Parathyroid adenoma (tissue), 2 donors: Measurements from ENCODE around the gene BLOC1S3.

Experiments used
- H2AFZ ChIP-seq: fragments of 300-600 bp; sonication (generic); one replicate; pipeline ENCODE4 v1.7.0; 2017; ENCODE audit warnings: antibody characterized with exemption, mild to moderate bottlenecking
- H3K27ac ChIP-seq: fragments of 300-600 bp; sonication (generic); one replicate; pipeline ENCODE4 v1.7.0; 2017
- H3K27me3 ChIP-seq: fragments of 300-600 bp; sonication (generic); one replicate; pipeline ENCODE4 v1.7.0; 2017; ENCODE audit warnings: low read length; ENCODE audit not compliant: control insufficient read depth, insufficient read depth
- H3K36me3 ChIP-seq: fragments of 300-600 bp; sonication (generic); one replicate; pipeline ENCODE4 v1.7.0; 2017; ENCODE audit warnings: low read length; ENCODE audit not compliant: control insufficient read depth, insufficient read depth
- H3K4me1 ChIP-seq: fragments of 300-600 bp; sonication (generic); one replicate; pipeline ENCODE4 v1.7.0; 2017; ENCODE audit warnings: control low read depth
- H3K4me2 ChIP-seq: fragments of 300-600 bp; sonication (generic); one replicate; pipeline ENCODE4 v1.7.0; 2017; ENCODE audit warnings: low read length
- H3K4me3 ChIP-seq: fragments of 300-600 bp; sonication (generic); one replicate; pipeline ENCODE4 v1.7.0; 2017; ENCODE audit warnings: low read depth, low read length
- H3K79me2 ChIP-seq: fragments of 300-600 bp; sonication (generic); one replicate; pipeline ENCODE4 v1.7.0; 2017; ENCODE audit warnings: control low read depth
- H3K9ac ChIP-seq: fragments of 300-600 bp; sonication (generic); one replicate; pipeline ENCODE4 v1.7.0; 2017; ENCODE audit warnings: mild to moderate bottlenecking
- H3K9me3 ChIP-seq: fragments of 300-600 bp; sonication (generic); one replicate; pipeline ENCODE4 v1.7.0; 2017; ENCODE audit warnings: low read length; ENCODE audit not compliant: control insufficient read depth
- CTCF ChIP-seq: fragments of 300-600 bp; sonication (generic); IDR thresholded peaks from one replicate; pipeline ENCODE4 v1.7.0; 2017; ENCODE audit warnings: antibody characterized with exemption, mild to moderate bottlenecking
- donor health status: primary hyperparathyroidism.

Gene BLOC1S3

DNA sequence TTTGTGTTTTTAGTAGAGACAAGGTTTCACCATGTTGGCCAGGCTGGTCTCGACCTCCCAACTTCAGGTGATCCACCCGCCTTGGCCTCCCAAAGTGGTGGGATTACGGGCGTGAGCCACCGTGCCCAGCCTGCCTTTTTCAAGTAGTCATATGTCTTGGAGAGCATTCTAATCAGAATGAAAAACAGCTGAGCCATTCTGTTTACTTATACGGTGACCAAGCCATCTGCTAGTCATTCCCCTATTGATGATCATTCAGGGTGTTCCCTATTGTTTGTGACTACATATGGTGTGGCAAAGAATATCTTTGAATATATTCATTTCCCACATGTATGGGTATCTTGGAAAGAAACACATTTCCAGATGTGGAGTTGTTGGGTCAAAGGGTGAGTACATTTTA is 17.2 kb downstream of the BLOC1S3 start:
- no peaks in the 10 kb centered on the region for H3K27me3 ChIP-seq
- H3K27ac ChIP-seq = no peak overlapping the region
- no peaks in the 10 kb centered on the region for H3K79me2 ChIP-seq
- H3K4me1 ChIP-seq = no peaks in the 10 kb centered on the region
- no peak overlapping the region for H3K4me3 ChIP-seq
- no peak overlapping the region for H2AFZ ChIP-seq
- no peak overlapping the region for H3K4me2 ChIP-seq
- H3K9me3 ChIP-seq = no peaks in the 10 kb centered on the region
- no peaks in the 10 kb centered on the region for H3K36me3 ChIP-seq
- no peak overlapping the region for H3K9ac ChIP-seq
- no peak for TF ChIP-seq CTCF

- no peaks in the 10 kb centered on the region for H3K36me3 ChIP-seq
Measured at GRCh38 chr19:45200568-45200967, 22.0 kb downstream of the BLOC1S3 start.

GRCh38 chr19:45202637-45203036 is 24.1 kb downstream of the BLOC1S3 start:
- Histone ChIP-seq H2AFZ (no peak overlapping the region), H3K27ac (no peak overlapping the region), H3K4me2 (no peak overlapping the region), H3K79me2 (no peaks in the 10 kb centered on the region), H3K4me1 (no peaks in the 10 kb centered on the region), H3K27me3 (no peaks in the 10 kb centered on the region), H3K9me3 (no peaks in the 10 kb centered on the region), H3K4me3 (no peak overlapping the region), H3K36me3 (no peaks in the 10 kb centered on the region), H3K9ac (no peak overlapping the region)
- TF ChIP-seq CTCF = no peak

More at GRCh38 chr19:45200568-45200967, 22.0 kb downstream of the BLOC1S3 start:
- no peaks in the 10 kb centered on the region for H3K79me2 ChIP-seq
- TF ChIP-seq CTCF = peak; percentile 31
- no peak overlapping the region for H3K9ac ChIP-seq
- no peak overlapping the region for H3K27ac ChIP-seq
- H3K4me1 ChIP-seq = no peaks in the 10 kb centered on the region
- H3K9me3 ChIP-seq = no peaks in the 10 kb centered on the region
- H3K4me3 ChIP-seq = no peak overlapping the region
- no peak overlapping the region for H2AFZ ChIP-seq
- no peaks in the 10 kb centered on the region for H3K27me3 ChIP-seq
- H3K4me2 ChIP-seq = no peak overlapping the region

- no peak overlapping the region for H2AFZ ChIP-seq
- TF ChIP-seq CTCF = no peak
- H3K36me3 ChIP-seq = no peaks in the 10 kb centered on the region
- no peaks in the 10 kb centered on the region for H3K27me3 ChIP-seq
- no peaks in the 10 kb centered on the region for H3K4me1 ChIP-seq
- H3K4me3 ChIP-seq = no peak overlapping the region
- H3K9me3 ChIP-seq = no peaks in the 10 kb centered on the region
- H3K79me2 ChIP-seq = no peaks in the 10 kb centered on the region
- no peak overlapping the region for H3K9ac ChIP-seq
- H3K27ac ChIP-seq = no peak overlapping the region
- H3K4me2 ChIP-seq = no peak overlapping the region
Measured at GRCh38 chr19:45205810-45206209, 27.2 kb downstream of the BLOC1S3 start.

GRCh38 chr19:45206328-45206727 is 27.7 kb downstream of the BLOC1S3 start:
- Histone ChIP-seq H3K27ac (no peak overlapping the region), H3K9me3 (no peaks in the 10 kb centered on the region), H3K9ac (no peak overlapping the region), H3K4me3 (no peak overlapping the region), H3K36me3 (no peaks in the 10 kb centered on the region), H3K79me2 (no peaks in the 10 kb centered on the region), H3K4me1 (no peaks in the 10 kb centered on the region), H3K27me3 (no peaks in the 10 kb centered on the region), H2AFZ (no peak overlapping the region), H3K4me2 (no peak overlapping the region)
- no peak for TF ChIP-seq CTCF
